GM21447 (cell line): ENCODE data around the gene PHACTR4.
"Not testable (repeated sequence)": the region's sequence is repeated elsewhere in the genome, so short reads cannot be mapped to it uniquely, and the experiment has no call there.

ENCODE experiments used
- ATAC-seq: cut with Tn5 transposase; IDR thresholded peaks from one replicate; pipeline ENCODE4 v1.9.1; 2021; ENCODE audit not compliant: unreplicated experiment

The PHACTR4 gene

DNA sequence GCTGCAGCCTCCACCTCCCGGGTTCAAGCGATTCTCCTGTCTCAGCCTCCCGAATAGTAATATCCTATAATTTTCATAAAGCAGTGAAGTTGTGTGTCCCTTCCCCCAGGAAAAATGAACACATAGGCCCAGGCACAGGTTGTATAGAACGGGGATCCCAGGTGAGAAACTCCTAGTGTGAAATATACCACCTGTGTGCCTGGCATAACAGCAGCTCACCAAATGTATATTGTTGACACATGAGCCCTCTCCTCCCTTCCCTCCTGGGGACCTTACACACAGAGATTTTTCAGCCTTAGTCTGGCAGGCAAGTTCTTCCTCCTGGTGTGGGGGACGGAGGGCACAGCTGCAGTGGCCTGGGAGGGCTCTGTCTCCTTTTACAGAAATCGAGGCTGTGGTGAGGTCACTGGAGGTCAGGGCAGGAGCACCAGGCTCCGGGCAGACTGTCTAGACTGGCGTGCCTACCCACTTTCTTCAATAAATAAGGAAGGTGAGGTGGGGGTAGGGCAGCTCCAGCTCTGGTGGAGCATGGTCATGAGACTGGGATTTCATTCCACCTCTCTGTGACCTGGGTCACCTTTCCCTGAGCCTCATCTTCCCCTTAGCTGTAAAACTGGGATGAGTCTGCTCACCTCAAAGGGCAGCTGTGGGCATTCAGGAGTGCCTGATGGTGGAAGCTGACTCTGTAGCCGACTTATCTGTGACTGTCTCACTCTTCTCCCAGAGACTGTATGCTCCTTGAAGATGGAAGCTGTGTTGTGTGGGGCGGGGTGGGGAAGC is 150.6 kb downstream of the PHACTR4 start:
- ATAC-seq, result no peak

GRCh38 chr1:28520796-28521195 is 151.3 kb downstream of the PHACTR4 start:
- not testable (repeated sequence) for ATAC-seq

GRCh38 chr1:28521502-28522164 is 152.1 kb downstream of the PHACTR4 start:
- ATAC-seq, result no peak

DNA sequence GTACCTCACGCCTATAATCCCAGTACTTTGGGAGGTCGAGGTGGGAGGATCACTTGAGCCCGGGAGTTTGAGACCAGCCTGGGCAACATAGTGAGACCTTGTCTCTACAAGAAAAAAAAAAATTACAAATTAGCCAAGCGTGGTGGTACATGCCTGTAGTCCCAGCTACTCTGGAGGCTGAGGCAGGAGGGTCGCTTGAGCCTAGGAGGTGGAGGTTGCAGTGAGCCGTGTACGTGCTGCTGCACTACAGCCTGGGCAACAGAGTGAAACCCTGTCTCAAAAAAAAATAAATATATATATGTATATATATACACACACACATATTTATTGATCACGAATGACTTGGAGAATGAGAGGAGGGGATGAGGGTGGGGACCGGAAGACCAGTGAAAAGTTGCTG is 153.0 kb downstream of the PHACTR4 start:
- ATAC-seq, result not testable (repeated sequence)

DNA sequence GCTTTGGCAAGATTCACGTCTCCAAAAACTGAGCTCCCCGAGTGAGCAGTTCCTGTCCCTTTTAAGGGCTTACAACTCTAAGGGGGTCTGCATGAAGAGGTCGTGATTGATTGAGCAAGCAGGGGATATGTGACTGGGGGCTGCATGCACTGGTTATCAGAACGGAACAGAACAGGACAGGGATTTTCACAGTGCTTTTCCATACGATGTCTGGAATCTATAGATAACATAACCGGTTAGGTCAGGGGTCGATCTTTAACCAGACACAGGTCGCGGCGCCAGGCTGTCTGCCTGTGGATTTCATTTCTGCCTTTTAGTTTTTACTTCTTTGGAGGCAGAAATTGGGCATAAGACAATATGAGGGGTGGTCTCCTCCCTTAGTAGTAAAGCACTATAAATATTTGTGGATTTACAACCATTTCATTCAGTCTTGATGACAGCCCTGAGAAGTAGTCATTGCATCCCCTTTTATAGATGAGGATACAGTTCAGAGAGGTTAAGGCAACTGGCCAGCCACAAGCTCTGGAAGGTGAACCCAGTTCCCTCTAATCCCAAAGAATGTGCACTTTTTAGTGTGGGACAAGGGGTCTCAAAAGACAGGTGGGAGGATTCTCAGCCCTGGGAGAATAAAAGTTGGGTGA is 155.6 kb downstream of the PHACTR4 start:
- ATAC-seq, result not testable (repeated sequence)

- ATAC-seq, result no peak
These were observed 157.3 kb downstream of the PHACTR4 start for GRCh38 chr1:28526886-28527285.

- ATAC-seq, result no peak
These were observed 160.9 kb downstream of the PHACTR4 start for GRCh38 chr1:28530456-28530855.

DNA sequence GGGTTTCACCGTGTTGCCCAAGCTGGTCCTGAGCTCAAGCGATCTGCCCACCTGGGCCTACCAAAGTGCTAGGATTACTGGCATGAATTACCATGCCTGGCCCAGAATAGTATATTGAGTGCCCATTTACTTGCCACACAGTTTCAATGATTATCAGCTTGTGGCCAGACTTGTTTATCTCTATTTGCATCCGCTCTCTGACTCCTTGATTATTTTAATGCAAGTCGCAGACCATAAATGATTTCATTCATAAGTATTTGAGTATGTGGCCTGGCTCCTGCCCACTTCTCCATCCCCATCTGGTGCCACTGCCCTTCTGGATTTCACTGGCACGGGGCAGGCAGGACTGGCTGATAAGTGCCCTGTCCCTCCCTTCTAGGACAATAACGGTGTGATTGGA is 165.1 kb downstream of the PHACTR4 start:
- ATAC-seq, result no peak

DNA sequence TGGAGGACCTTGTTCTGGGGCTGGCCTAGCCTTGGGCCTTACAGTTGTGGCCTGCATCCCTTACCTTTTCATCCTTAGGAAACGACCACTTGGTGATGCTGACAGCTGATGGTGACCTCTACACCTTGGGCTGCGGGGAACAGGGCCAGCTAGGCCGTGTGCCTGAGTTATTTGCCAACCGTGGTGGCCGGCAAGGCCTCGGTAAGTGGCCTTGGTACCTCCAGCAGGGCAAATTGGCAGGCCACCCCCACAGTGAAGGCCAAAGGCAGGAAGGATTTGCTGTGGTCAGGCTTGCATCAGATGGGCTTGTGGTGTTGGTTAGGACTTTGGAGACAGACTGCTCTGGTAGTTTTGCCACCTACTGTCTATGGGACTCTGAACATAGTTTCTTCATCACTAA is 165.6 kb downstream of the PHACTR4 start:
- ATAC-seq, result no peak

- ATAC-seq, result no peak
These were observed 168.1 kb downstream of the PHACTR4 start for GRCh38 chr1:28537457-28538199.

GRCh38 chr1:28538286-28538685 is 168.7 kb downstream of the PHACTR4 start:
- no peak for ATAC-seq

GRCh38 chr1:28540651-28541050 is 171.1 kb downstream of the PHACTR4 start:
- ATAC-seq, result no peak

GRCh38 chr1:28541414-28542015 is 172.0 kb downstream of the PHACTR4 start:
- not testable (repeated sequence) for ATAC-seq

DNA sequence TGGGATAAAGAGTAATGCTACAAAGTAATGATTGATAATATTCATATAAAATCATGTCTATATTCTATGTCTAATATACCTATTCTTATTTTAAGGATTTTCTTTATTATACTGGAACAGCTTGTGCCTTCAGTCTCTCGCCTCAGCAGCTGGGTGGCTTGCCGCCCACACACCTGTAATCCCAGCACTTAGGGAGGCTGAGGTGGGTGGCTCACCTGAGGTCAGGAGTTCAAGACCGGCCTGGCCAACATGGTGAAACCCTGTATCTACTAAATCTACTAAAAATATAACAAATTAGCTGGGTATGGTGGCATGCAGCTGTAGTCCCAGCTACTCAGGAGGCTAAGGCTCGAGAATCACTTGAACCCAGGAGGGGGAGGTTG is 175.7 kb downstream of the PHACTR4 start:
- no peak for ATAC-seq

- no peak for ATAC-seq
These were observed 178.8 kb downstream of the PHACTR4 start for GRCh38 chr1:28548318-28548717.
